K562 (cell line): Measurements from ENCODE around the gene C1GALT1C1L. TPM values are rescaled to one million over a fixed set of nuclear protein-coding genes. Genes with fewer than 3 reads are reported as not detected.
A peak's percentile ranks its signal among the peaks of the same experiment; 100 is the strongest.

ENCODE experiments used
- ATAC-seq: fragments of 200-7000 bp; cut with Tn5 transposase; 3 replicates; pipeline ENCODE4 v1.9.1; 2020; ENCODE audit warnings: moderate library complexity
- BruUV-seq: library from RNA; stranded (reverse); fragments of 400-500 nt; replicated peaks from 2 replicates; lab custom pipeline; 2021; lab: Mats Ljungman, UMichigan
- CTCF ChIA-PET: fragments of 300-600 bp; formaldehyde crosslinking; extraction: SDS; loops from one replicate; lab custom pipeline; 2021; ENCODE audit warnings: low intra/inter-chr PET ratio; lab: Yijun Ruan, JAX
- POLR2A ChIA-PET: fragments of 300-600, 350-650 bp; sonication (Branson Sonifier 250); formaldehyde crosslinking; extraction: SDS; loops from one replicate; lab custom pipeline; 2021; ENCODE audit warnings: antibody characterized with exemption, inconsistent platforms; lab: Yijun Ruan, JAX
- DNase-seq, 4 experiments: peaks; one replicate each; pipeline versions ENCODE4 v3.0.0 to v3.0.0-alpha.2; 2011 to 2018; ENCODE audit warnings: low spot score in 3 of 4, mixed read lengths in 3 of 4; ENCODE audit errors: extremely low read depth in 1 of 4
- FAIRE-seq: peaks from 2 replicates; lab custom pipeline; 2011; peaks lifted over from hg19 to GRCh38; lab: Jason Lieb, UNC
- H2AFZ ChIP-seq: 2 replicates; pipeline ENCODE4 v1.6.0; 2011; ENCODE audit warnings: low read depth, low read length, control low read depth, inconsistent platforms
- H3K27ac ChIP-seq: fragments of 200-600 bp; 3 replicates; pipeline ENCODE4 v1.8.0; 2011; ENCODE audit warnings: low read depth, mild to moderate bottlenecking, control low read depth, inconsistent platforms, low read length, moderate library complexity, mixed read lengths; ENCODE audit errors: extremely low read depth
- H3K27me3 ChIP-seq, 2 experiments: fragments of 300-600 bp in 1 of 2; 2 replicates in 1 of 2; 3 replicates in 1 of 2; pipeline versions ENCODE4 v1.6.0 to v1.8.0; 2011; ENCODE audit warnings: inconsistent platforms in 2 of 2, low read length in 2 of 2, mild to moderate bottlenecking in 1 of 2, mixed read lengths in 1 of 2, moderate library complexity in 1 of 2; ENCODE audit not compliant: control insufficient read depth in 2 of 2, insufficient read depth in 2 of 2
- H3K36me3 ChIP-seq: fragments of 300-600 bp; 3 replicates; pipeline ENCODE4 v1.8.0; 2011; ENCODE audit warnings: mild to moderate bottlenecking, low read length, inconsistent platforms; ENCODE audit not compliant: control insufficient read depth, insufficient read depth
- H3K4me1 ChIP-seq, 2 experiments: fragments of 200-600 bp in 1 of 2; replicated peaks in 1 of 2; 2 replicates in 1 of 2; 3 replicates in 1 of 2; pipeline versions ENCODE4 v1.5.1 to v1.8.0; 2011; ENCODE audit warnings: inconsistent platforms in 2 of 2, low read length in 2 of 2, mild to moderate bottlenecking in 1 of 2, mixed read lengths in 1 of 2, moderate library complexity in 1 of 2; ENCODE audit not compliant: control insufficient read depth in 2 of 2, insufficient read depth in 2 of 2
- H3K4me2 ChIP-seq: 2 replicates; pipeline ENCODE4 v1.6.1; 2011; ENCODE audit warnings: low read length, control low read depth, inconsistent platforms, mixed read lengths; ENCODE audit not compliant: insufficient read depth
- H3K4me3 ChIP-seq: fragments of 200-600 bp; sonication (generic), shearing (Covaris generic); 2 replicates; pipeline ENCODE4 v1.5.1; 2016; ENCODE audit warnings: control low read depth, inconsistent platforms
- H3K79me2 ChIP-seq: fragments of 200-600 bp; 3 replicates; pipeline ENCODE4 v1.8.0; 2011; ENCODE audit warnings: low read length, inconsistent platforms; ENCODE audit not compliant: control insufficient read depth, insufficient read depth
- H3K9ac ChIP-seq, 2 experiments: 2 replicates each; pipeline versions ENCODE4 v1.6.0 to v1.6.1; 2011; ENCODE audit warnings: low read depth in 2 of 2, low read length in 2 of 2, control low read depth in 1 of 2, inconsistent platforms in 1 of 2, mild to moderate bottlenecking in 1 of 2, mixed read lengths in 1 of 2; ENCODE audit not compliant: insufficient read depth in 1 of 2
- H3K9me1 ChIP-seq: one replicate; pipeline ENCODE4 v1.6.0; 2011; ENCODE audit warnings: inconsistent platforms, mild to moderate bottlenecking, low read length, moderate library complexity; ENCODE audit not compliant: control insufficient read depth, insufficient read depth
- H3K9me3 ChIP-seq: replicated peaks from 2 replicates; pipeline ENCODE4 v1.5.1; 2011; ENCODE audit warnings: low read depth, low read length, inconsistent platforms; ENCODE audit not compliant: control insufficient read depth, insufficient read depth
- H4K20me1 ChIP-seq: replicated peaks from 2 replicates; pipeline ENCODE4 v1.6.1; 2011; ENCODE audit warnings: low read length, inconsistent platforms, mixed read lengths; ENCODE audit not compliant: control insufficient read depth, insufficient read depth
- CHD4 ChIP-seq: fragments of 200-600 bp; sonication (generic); IDR thresholded peaks from 3 replicates; pipeline ENCODE4 v1.6.1; 2012; ENCODE audit warnings: low read depth, mild to moderate bottlenecking, mixed read lengths, low read length, inconsistent platforms; ENCODE audit not compliant: insufficient read depth, insufficient replicate concordance, poor library complexity, severe bottlenecking
- HMGN3 ChIP-seq: IDR thresholded peaks from 2 replicates; pipeline ENCODE4 v1.6.1; 2011; ENCODE audit warnings: borderline replicate concordance, low read depth, mild to moderate bottlenecking, mixed read lengths, low read length; ENCODE audit not compliant: insufficient read length; ENCODE audit errors: extremely low read depth
- MTA3 ChIP-seq: fragments of 450-650 bp; formaldehyde crosslinking; IDR thresholded peaks from 2 replicates; pipeline ENCODE4 v1.6.1; 2017; ENCODE audit warnings: mild to moderate bottlenecking, borderline replicate concordance
- RFX7 ChIP-seq: fragments of 250-450 bp; sonication (Bioruptor Pico); IDR thresholded peaks from 2 replicates; pipeline ENCODE4 v1.5.1; 2021; ENCODE audit warnings: mild to moderate bottlenecking
- RNF2 ChIP-seq: sonication (generic); IDR thresholded peaks from 2 replicates; pipeline ENCODE4 v1.6.1; 2016
- SOX6 ChIP-seq: fragments of 450-650 bp; IDR thresholded peaks from 2 replicates; pipeline ENCODE4 v1.6.1; 2014; ENCODE audit warnings: mild to moderate bottlenecking
- STAT5B ChIP-seq: fragments of 250-450 bp; sonication (Bioruptor Pico); IDR thresholded peaks from 2 replicates; pipeline ENCODE4 v1.8.0; 2021; ENCODE audit warnings: mild to moderate bottlenecking, inconsistent platforms
- ZNF639 ChIP-seq, 2 experiments: fragments of 200-800 bp in 1 of 2; sonication (Bioruptor generic) in 1 of 2; sonication (generic) in 1 of 2; formaldehyde crosslinking in 1 of 2; IDR thresholded peaks in 1 of 2; conservative IDR thresholded peaks in 1 of 2; 2 replicates each; pipeline versions ENCODE4 v1.5.0 to v1.6.1; 2016 to 2020; ENCODE audit warnings: missing compliant biosample characterization in 1 of 2, missing genetic modification characterization in 1 of 2, missing genetic modification reagents in 1 of 2
- WGBS: fragments of 100-300 bp; shearing (Covaris generic); methylation state at CpG from one replicate; pipeline ENCODE4 v1.1.6; 2016; ENCODE audit warnings: low coverage, mixed read lengths; ENCODE audit not compliant: insufficient coverage; ENCODE audit errors: missing lambda C conversion rate; 5-methylcytosine and 5-hydroxymethylcytosine counted together
- in situ Hi-C: fragments of 300-500 bp; cut with MboI; formaldehyde crosslinking; loops from 4 replicates; pipeline ENCODE4 v1.15.0; 2018; ENCODE audit warnings: inconsistent platforms, mixed read lengths
- intact Hi-C: fragments of 100-400 bp; cut with micrococcal nuclease; formaldehyde crosslinking; loops from 2 replicates; pipeline ENCODE4 v1.14.2; 2022
- polyA plus RNA-seq, 8 experiments: library from polyadenylated mRNA; depleted of rRNA in 4 of 8; stranded (reverse) in 5 of 8; unstranded in 3 of 8; fragments of >200 nt; fragmentation: Nextera tagmentation in 2 of 8; fragmentation: Illumina TruSeq in 1 of 8; extraction: Ambion mirVana in 2 of 8; extraction: Trizol in 1 of 8; gene quantifications; 2 replicates each; pipeline versions ENCODE4 v1.2.1 to v1.2.3, GENCODE V29; 2011 to 2014; ENCODE audit warnings: inconsistent platforms in 1 of 8, missing spikeins in 1 of 8
- total RNA-seq, 7 experiments: library from RNA; depleted of rRNA in 6 of 7; stranded (reverse); fragments of >200 nt in 6 of 7; fragmentation: Illumina TruSeq in 2 of 7; extraction: Trizol in 2 of 7; gene quantifications; 2 replicates each; pipeline versions ENCODE4 v1.2.1 to v1.2.3, GENCODE V29; 2011 to 2021; ENCODE audit warnings: low replicate concordance in 1 of 7
- TF ChIP-seq, protein P1 (sequence below): fragments of 250-450 bp; sonication (Bioruptor Pico); IDR thresholded peaks from 2 replicates; pipeline ENCODE4 v1.4.0; 2020
- TF ChIP-seq, protein P2 (sequence below), 2 experiments: IDR thresholded peaks in 1 of 2; conservative IDR thresholded peaks in 1 of 2; 2 replicates each; pipeline ENCODE4 v1.6.1; 2016; ENCODE audit warnings: low read depth in 2 of 2, mild to moderate bottlenecking in 1 of 2, missing compliant biosample characterization in 1 of 2, missing genetic modification characterization in 1 of 2, moderate library complexity in 1 of 2

Gene C1GALT1C1L
- total and polyA plus RNA-seq, 9 of the 15 experiments (the other 6 are each of a cell fraction or from before 2014, with no cell fraction given) = 1.0 to 4.4 (median 1.9) TPM

GRCh38 chr2:43642363-43642762 lies 33.9 kb downstream of the C1GALT1C1L start (continued):
- TF ChIP-seq CHD4 (no peak), SOX6 (0 out of 2 replicates have a peak, but pooled peaks have one; percentile 21), STAT5B (CRISPR knock-in tag) (no peak), RFX7 (CRISPR knock-in tag) (no peak), ZNF639 (CRISPR knock-in tag; conservative IDR thresholded peaks at IDR 0.05 in 1 of 2, IDR thresholded peaks at IDR 0.05 in 1 of 2) (no peak)

DNA sequence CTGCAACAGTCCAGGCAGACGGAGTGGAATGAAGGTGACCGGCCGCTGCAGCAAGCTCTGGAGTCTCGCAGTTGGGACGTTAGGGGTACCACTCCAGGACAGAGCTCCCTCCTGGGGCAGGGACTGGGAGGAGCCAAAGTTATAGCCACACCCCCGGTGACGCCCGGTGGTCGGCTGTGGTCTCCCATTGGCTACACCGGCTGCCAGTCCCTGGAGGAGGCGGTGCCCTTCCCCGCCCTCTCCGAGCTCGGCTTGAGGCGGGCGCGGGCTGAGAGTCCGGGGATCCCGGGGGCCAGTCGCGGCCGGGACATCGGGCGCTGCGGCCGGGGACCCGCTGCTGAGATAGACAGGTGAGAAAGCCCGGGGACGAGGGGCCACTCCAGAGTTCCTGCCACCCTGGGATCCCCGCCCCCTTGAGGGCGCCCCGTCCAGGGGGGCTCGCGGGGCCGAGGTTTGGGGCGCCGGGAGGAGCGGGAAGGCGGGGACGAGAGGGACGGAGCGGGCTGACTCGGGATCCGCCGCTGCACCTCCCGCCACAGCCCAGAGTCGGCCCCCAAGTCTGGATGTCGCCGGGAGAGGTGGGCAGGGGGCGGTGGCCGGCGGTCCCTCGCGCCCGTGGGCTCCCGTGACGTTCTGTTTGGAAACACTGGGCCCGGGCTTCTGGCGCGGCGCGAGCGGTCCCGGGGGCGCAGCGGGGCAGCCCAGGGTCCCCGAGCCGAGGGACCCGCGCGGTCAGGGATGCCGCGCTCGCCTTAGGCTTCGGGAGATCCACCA lies 39.0 kb downstream of the C1GALT1C1L start, which contains the start of gene PLEKHH2:
Gene PLEKHH2, plus strand, starts transcription at position 231 of the 774 bp plus-strand sequence. CDS start 7,414 bp downstream, outside the sequence.
- peak within 1 kb of the TSS; percentile 96 for H2AFZ ChIP-seq
- 2% methylated on average over 32 of the region's 75 CpGs for WGBS
- H3K9ac ChIP-seq = peak within 1 kb of the TSS; percentile 49 to 88
- TF ChIP-seq, protein P1, sequence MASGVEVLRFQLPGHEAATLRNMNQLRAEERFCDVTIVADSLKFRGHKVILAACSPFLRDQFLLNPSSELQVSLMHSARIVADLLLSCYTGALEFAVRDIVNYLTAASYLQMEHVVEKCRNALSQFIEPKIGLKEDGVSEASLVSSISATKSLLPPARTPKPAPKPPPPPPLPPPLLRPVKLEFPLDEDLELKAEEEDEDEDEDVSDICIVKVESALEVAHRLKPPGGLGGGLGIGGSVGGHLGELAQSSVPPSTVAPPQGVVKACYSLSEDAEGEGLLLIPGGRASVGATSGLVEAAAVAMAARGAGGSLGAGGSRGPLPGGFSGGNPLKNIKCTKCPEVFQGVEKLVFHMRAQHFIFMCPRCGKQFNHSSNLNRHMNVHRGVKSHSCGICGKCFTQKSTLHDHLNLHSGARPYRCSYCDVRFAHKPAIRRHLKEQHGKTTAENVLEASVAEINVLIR (CRISPR knock-in tag) = no peak
- TF ChIP-seq HMGN3 (peak; percentile 75), RNF2 (no peak), MTA3 (peak; percentile 42; the same call in 1 of the 2 replicates)
- TF ChIP-seq, protein P2, sequence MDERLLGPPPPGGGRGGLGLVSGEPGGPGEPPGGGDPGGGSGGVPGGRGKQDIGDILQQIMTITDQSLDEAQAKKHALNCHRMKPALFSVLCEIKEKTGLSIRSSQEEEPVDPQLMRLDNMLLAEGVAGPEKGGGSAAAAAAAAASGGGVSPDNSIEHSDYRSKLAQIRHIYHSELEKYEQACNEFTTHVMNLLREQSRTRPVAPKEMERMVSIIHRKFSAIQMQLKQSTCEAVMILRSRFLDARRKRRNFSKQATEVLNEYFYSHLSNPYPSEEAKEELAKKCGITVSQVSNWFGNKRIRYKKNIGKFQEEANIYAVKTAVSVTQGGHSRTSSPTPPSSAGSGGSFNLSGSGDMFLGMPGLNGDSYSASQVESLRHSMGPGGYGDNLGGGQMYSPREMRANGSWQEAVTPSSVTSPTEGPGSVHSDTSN (CRISPR knock-in tag; IDR thresholded peaks at IDR 0.05; ENCODE audit: low read depth) = peak; percentile 95
- TF ChIP-seq, protein P2 (tag; conservative IDR thresholded peaks at IDR 0.05; ENCODE audit: low read depth) = peak; percentile 97

More for the DNA sequence above, 39.0 kb downstream of the C1GALT1C1L start, which contains the start of gene PLEKHH2:
- H3K27ac ChIP-seq = peak within 1 kb of the TSS; percentile 34; the same call in 2 of the 3 replicates
- intact Hi-C loops (loop anchor here (10.0 kb wide), 1 partner anchor 138 kb away; the partner anchor contains the start of gene DYNC2LI1), in situ Hi-C loops (loop anchor here (5.0 kb wide), 1 partner anchor 50 kb away; no protein-coding TSS in a partner anchor)
- POLR2A ChIA-PET = interaction anchor here (0.6 to 2.0 kb wide), 8 partner anchors 9 to 168 kb away, joined by 3 to 8 read pairs (median 4); partner anchors contain the start of gene THADA
- peak within 1 kb of the TSS; percentile 81 for H3K4me2 ChIP-seq
- no peaks in the 10 kb centered on the region for H3K9me3 ChIP-seq
- peak within 1 kb of the TSS; percentile 78 for H3K4me3 ChIP-seq
- no peaks in the 10 kb centered on the region for H3K9me1 ChIP-seq
- H3K79me2 ChIP-seq = no peaks in the 10 kb centered on the region
- no peaks in the 10 kb centered on the region; a peak in 1 of 5 replicates for H3K27me3 ChIP-seq
- H4K20me1 ChIP-seq = peaks cover 3% of the 10 kb centered on the region; the same call in 1 of the 2 replicates
- peak; percentile 85 for FAIRE-seq
- H3K36me3 ChIP-seq = no peaks in the 10 kb centered on the region
- peak; percentile 100 for ATAC-seq
- peak; percentile 91 to 100 (median 100) for DNase-seq
- no TSS peak for BruUV-seq
- peaks cover 9 to 14% of the 10 kb centered on the region in 2 experiments; a peak in 4 of 5 replicates for H3K4me1 ChIP-seq
- CTCF ChIA-PET = no interaction called here
